ENCODE data around the gene GIMAP8. TPM values are rescaled to one million over a fixed set of nuclear protein-coding genes. Genes with fewer than 3 reads are reported as not detected.

Gene GIMAP8
- total and polyA plus RNA-seq, 10 donors: 10.9 to 96.0 (median 54.1) TPM

DNA sequence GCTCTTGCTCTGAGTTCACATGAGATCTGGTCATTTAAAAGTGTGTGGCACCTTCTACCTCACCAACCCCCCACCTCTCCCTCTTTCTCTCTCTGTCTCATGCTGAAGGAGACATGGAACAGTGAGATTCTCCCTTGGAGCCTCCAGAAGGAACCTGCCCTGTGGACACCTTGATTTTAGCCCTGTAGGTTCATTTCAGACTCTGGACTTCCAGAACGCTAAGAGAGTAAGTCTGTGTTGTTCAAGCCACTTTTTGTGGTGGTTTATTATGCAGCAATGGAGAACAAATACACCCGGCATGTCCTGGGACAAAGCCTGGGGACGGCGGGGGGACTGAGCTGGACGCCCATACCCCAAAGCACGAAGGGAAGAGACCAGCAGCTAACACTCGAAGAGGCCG, 20.7 kb upstream of the GIMAP8 start:
- intact Hi-C loops (cut with DNase I; ENCODE audit: low total_unique reads): no loop called here
- TF ChIP-seq POLR2A (IDR thresholded peaks at IDR 0.05) (no peak), POLR2AphosphoS5 (IDR thresholded peaks at IDR 0.05) (no peak)
- TF ChIP-seq, protein P1, sequence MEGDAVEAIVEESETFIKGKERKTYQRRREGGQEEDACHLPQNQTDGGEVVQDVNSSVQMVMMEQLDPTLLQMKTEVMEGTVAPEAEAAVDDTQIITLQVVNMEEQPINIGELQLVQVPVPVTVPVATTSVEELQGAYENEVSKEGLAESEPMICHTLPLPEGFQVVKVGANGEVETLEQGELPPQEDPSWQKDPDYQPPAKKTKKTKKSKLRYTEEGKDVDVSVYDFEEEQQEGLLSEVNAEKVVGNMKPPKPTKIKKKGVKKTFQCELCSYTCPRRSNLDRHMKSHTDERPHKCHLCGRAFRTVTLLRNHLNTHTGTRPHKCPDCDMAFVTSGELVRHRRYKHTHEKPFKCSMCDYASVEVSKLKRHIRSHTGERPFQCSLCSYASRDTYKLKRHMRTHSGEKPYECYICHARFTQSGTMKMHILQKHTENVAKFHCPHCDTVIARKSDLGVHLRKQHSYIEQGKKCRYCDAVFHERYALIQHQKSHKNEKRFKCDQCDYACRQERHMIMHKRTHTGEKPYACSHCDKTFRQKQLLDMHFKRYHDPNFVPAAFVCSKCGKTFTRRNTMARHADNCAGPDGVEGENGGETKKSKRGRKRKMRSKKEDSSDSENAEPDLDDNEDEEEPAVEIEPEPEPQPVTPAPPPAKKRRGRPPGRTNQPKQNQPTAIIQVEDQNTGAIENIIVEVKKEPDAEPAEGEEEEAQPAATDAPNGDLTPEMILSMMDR (IDR thresholded peaks at IDR 0.05 in 8 of 11, conservative IDR thresholded peaks at IDR 0.05 in 3 of 11): no peak

DNA sequence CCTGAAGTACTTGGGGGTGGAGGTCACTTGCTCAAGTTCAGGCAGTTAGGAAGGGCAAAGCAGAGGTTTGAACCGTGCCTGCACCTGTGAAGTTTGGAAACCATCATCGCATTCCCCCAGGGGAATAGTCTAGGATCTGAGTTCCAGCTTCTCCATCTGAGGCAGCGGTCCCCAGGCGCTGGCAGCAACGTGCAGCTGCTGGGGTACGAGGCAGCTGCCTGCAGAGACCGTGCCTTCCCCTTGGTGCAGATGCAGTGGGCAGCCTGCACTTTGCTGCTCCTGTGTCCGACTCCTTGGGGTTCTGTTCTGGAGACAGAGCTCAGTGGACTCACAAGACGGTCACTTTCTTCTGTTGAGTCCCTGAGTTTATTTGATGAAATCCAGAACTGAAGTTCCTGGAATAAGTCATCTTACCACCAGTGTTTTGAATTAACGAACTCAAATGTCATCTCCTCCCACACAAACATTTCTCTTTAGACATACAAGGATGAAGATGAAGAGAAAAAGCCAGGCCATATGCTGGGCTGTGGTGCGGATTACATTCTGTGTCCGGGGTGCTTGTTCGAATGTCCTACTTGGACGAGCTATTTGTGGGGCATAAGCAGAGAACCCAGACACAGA, 19.9 kb upstream of the GIMAP8 start:
- peak overlapping the region in 3 of 8 donors; percentile 3 to 57 (median 21) for H3K27ac ChIP-seq
- intact Hi-C loops (cut with DNase I; ENCODE audit: low total_unique reads): no loop called here
- WGBS, 5 donors: 60 to 83% (median 75%) methylated on average over 14 of the region's 14 CpGs
- TF ChIP-seq POLR2A (IDR thresholded peaks at IDR 0.05) (no peak), POLR2AphosphoS5 (IDR thresholded peaks at IDR 0.05) (no peak)
- TF ChIP-seq, protein P1 (IDR thresholded peaks at IDR 0.05 in 8 of 11, conservative IDR thresholded peaks at IDR 0.05 in 3 of 11): no peak
- H3K27me3 ChIP-seq (replicated peaks in 1 of 7): no peaks in the 10 kb centered on the region
- H3K9me3 ChIP-seq: no peaks in the 10 kb centered on the region
- H3K4me1 ChIP-seq: peaks cover 8 to 61% (median 45%) of the 10 kb centered on the region in 6 donors
- no peak overlapping the region for H3K4me3 ChIP-seq
- no peak for DNase-seq
- H3K36me3 ChIP-seq: no peaks in the 10 kb centered on the region

More for the DNA sequence above, 20.7 kb upstream of the GIMAP8 start:
- no peak overlapping the region for H3K4me3 ChIP-seq
- H3K27ac ChIP-seq: peak overlapping the region in 7 of 8 donors; percentile 9 to 57 (median 26)
- no peaks in the 10 kb centered on the region for H3K36me3 ChIP-seq
- H3K9me3 ChIP-seq: no peaks in the 10 kb centered on the region
- DNase-seq: no peak
- H3K4me1 ChIP-seq: peaks cover 8 to 53% (median 37%) of the 10 kb centered on the region in 6 donors
- no peaks in the 10 kb centered on the region for H3K27me3 ChIP-seq (replicated peaks in 1 of 7)
- 81 to 88% (median 83%) methylated on average over 7 to 8 of the region's 8 CpGs for WGBS, 5 donors

DNA sequence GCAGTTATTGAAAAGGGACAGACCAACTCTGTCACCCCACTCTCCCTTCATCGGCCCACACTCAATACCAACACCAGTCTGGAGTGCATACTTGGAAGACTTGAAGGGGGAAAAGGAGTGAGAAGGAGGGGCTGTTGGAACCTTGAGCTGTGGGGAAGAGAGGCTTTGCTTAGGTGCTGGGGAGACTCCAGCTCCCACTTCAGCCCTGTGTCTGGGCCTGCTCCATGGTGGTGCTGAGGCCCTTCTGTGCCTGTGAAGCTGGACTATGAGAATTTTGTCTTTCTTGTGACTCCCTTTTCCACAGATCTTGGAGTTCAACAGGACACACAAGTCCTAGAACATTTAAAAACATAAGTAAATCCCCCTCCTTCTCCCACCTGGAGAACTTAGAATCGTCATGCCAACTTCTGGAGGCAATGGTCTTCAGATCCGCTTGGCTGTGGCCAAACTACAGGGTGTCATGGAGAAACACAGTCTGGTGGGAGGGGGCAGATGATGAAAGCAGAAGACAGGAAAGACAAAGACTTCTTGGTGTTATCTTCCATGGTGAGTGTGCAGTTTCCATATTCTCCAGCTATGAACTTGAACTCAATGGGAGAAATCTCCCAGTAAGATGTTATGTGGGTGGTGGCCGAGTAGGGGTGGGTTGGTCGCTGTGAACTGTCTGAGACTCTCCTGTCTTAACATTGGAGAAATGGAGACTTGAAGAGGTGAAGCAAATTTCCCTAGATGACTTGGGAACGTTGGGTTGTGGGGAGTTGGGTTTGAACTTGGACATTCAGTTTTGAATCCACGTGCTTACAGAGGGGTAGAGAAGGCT, 18.4 kb upstream of the GIMAP8 start:
- H3K4me3 ChIP-seq: no peak overlapping the region
- H3K9me3 ChIP-seq: no peaks in the 10 kb centered on the region
- H3K27ac ChIP-seq: no peak overlapping the region
- no peak for DNase-seq
- H3K27me3 ChIP-seq (replicated peaks in 1 of 7): no peaks in the 10 kb centered on the region
- WGBS, 5 donors: 87 to 94% (median 90%) methylated on average over 7 of the region's 7 CpGs
- intact Hi-C loops (cut with DNase I; ENCODE audit: low total_unique reads): no loop called here
- peaks cover 8 to 76% (median 53%) of the 10 kb centered on the region in 6 donors for H3K4me1 ChIP-seq
- TF ChIP-seq POLR2A (IDR thresholded peaks at IDR 0.05): no peak
- no peak for TF ChIP-seq POLR2AphosphoS5 (IDR thresholded peaks at IDR 0.05)
- TF ChIP-seq, protein P1 (IDR thresholded peaks at IDR 0.05 in 8 of 11, conservative IDR thresholded peaks at IDR 0.05 in 3 of 11): no peak
- H3K36me3 ChIP-seq: no peaks in the 10 kb centered on the region
